ENCODE measurements around the gene GNAS. TPM values are rescaled to one million over a fixed set of nuclear protein-coding genes. Genes with fewer than 3 reads are reported as not detected.

Gene GNAS
- total and polyA plus RNA-seq, 9 of the 15 experiments (the other 6 are each of a cell fraction or from before 2014, with no cell fraction given) = 128 to 648 (median 266) TPM

DNA sequence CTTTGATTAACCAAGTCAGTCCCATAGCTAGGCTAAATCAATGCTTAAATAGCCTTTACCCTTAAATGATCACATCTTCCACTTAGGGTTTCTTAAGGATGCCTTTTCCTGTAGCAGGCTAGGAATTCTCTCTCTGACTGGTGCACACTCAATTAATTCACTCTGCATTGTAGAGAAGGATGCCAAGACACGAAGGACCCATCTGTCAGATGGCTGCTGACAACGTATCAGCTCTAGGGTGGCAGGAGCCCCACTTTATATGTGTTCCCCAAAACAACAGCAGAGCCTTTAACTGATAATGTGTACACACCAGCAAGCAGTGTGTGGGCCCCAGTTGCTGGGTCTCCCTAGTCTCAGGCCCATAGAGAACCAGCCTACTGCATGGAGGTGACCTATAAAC, 13.3 kb downstream of the GNAS start:
- intact Hi-C loops (cut with micrococcal nuclease) = loop anchor here (5.0 kb wide), 1 partner anchor 536 kb away; no protein-coding TSS in a partner anchor

More for the DNA sequence above, 13.3 kb downstream of the GNAS start:
- no peaks in the 10 kb centered on the region for H3K36me3 ChIP-seq (ENCODE audit: control insufficient read depth, insufficient read depth, low read length)
- CTCF ChIA-PET (ENCODE audit: low intra/inter-chr PET ratio) = no interaction called here
- no peak for TF ChIP-seq MED1 (CRISPR knock-in tag; IDR thresholded peaks at IDR 0.05; ENCODE audit: borderline replicate concordance)
- TF ChIP-seq MYBL2 (IDR thresholded peaks at IDR 0.05; ENCODE audit: low read depth) = no peak
- TF ChIP-seq MYBL2 (CRISPR knock-in tag; IDR thresholded peaks at IDR 0.05; ENCODE audit: borderline replicate concordance) = no peak
- TF ChIP-seq HNRNPK (IDR thresholded peaks at IDR 0.05; ENCODE audit: low read depth, low read length, poor library complexity, severe bottlenecking) = no peak
- no peak for TF ChIP-seq ZNF707 (CRISPR knock-in tag; conservative IDR thresholded peaks at IDR 0.05)
- TF ChIP-seq, protein P1, sequence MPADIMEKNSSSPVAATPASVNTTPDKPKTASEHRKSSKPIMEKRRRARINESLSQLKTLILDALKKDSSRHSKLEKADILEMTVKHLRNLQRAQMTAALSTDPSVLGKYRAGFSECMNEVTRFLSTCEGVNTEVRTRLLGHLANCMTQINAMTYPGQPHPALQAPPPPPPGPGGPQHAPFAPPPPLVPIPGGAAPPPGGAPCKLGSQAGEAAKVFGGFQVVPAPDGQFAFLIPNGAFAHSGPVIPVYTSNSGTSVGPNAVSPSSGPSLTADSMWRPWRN (IDR thresholded peaks at IDR 0.05; ENCODE audit: low read depth) = no peak
- TF ChIP-seq, protein P2, sequence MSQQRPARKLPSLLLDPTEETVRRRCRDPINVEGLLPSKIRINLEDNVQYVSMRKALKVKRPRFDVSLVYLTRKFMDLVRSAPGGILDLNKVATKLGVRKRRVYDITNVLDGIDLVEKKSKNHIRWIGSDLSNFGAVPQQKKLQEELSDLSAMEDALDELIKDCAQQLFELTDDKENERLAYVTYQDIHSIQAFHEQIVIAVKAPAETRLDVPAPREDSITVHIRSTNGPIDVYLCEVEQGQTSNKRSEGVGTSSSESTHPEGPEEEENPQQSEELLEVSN (IDR thresholded peaks at IDR 0.05; ENCODE audit: borderline replicate concordance in 1 of 2, extremely low read depth in 1 of 2, insufficient read depth in 1 of 2, insufficient read length in 1 of 2, low read depth in 1 of 2, low read length in 1 of 2, poor library complexity in 1 of 2, severe bottlenecking in 1 of 2) = no peak
- TF ChIP-seq ELF4 (CRISPR knock-in tag; IDR thresholded peaks at IDR 0.05) = no peak
- no peak for TF ChIP-seq RBM17 (IDR thresholded peaks at IDR 0.05; ENCODE audit: borderline replicate concordance, low read depth, low read length)
- WGBS (ENCODE audit: insufficient coverage, low coverage, missing lambda C conversion rate) = 4% methylated on average over 2 of the region's 2 CpGs
- no peak for FAIRE-seq
- ATAC-seq = no peak
- H3K4me1 ChIP-seq (replicated peaks in 1 of 2; ENCODE audit: control insufficient read depth in 2 of 2, insufficient read depth in 2 of 2, low read length in 2 of 2) = no peaks in the 10 kb centered on the region
- no peak overlapping the region for H2AFZ ChIP-seq (ENCODE audit: low read depth, low read length)
- POLR2A ChIA-PET = interaction anchor here (0.7 kb wide), 1 partner anchor 8 kb away, joined by 3 read pairs; no protein-coding TSS in a partner anchor
- no peak for DNase-seq (ENCODE audit: extremely low read depth in 1 of 4, low spot score in 3 of 4)
- no peaks in the 10 kb centered on the region for H3K9me1 ChIP-seq (ENCODE audit: control insufficient read depth, insufficient read depth, low read length)
- in situ Hi-C loops (cut with MboI) = loop anchor here (5.0 kb wide), 2 partner anchors 351 to 546 kb away; no protein-coding TSS in a partner anchor
- no peaks in the 10 kb centered on the region for H3K79me2 ChIP-seq (ENCODE audit: control insufficient read depth, insufficient read depth, low read length)
- peaks cover 0 to 6% of the 10 kb centered on the region in 2 experiments; a peak in 2 of 5 replicates for H3K27me3 ChIP-seq (ENCODE audit: control insufficient read depth in 2 of 2, insufficient read depth in 2 of 2, low read length in 2 of 2)
- H3K4me2 ChIP-seq (ENCODE audit: insufficient read depth, low read length) = no peak overlapping the region
- BruUV-seq (replicated peaks) = no TSS peak
- H3K9me3 ChIP-seq (replicated peaks; ENCODE audit: control insufficient read depth, insufficient read depth, low read depth, low read length) = no peaks in the 10 kb centered on the region
- H3K4me3 ChIP-seq = no peak overlapping the region
- H3K9ac ChIP-seq (ENCODE audit: insufficient read depth in 1 of 2, low read depth in 2 of 2, low read length in 2 of 2) = no peak overlapping the region
- no peak overlapping the region for H3K27ac ChIP-seq (ENCODE audit: extremely low read depth, low read depth, low read length)
- no peaks in the 10 kb centered on the region for H4K20me1 ChIP-seq (replicated peaks; ENCODE audit: control insufficient read depth, insufficient read depth, low read length)
